GM19463 (cell line): ENCODE measurements around the gene CTDP1.
"Not testable (repeated sequence)": the region's sequence is repeated elsewhere in the genome, so short reads cannot be mapped to it uniquely, and the experiment has no call there.

Experiments used
- ATAC-seq: cut with Tn5 transposase; IDR thresholded peaks from one replicate; pipeline ENCODE4 v1.9.1; 2021; ENCODE audit warnings: mild to moderate bottlenecking, moderate library complexity; ENCODE audit not compliant: unreplicated experiment

The CTDP1 gene

DNA sequence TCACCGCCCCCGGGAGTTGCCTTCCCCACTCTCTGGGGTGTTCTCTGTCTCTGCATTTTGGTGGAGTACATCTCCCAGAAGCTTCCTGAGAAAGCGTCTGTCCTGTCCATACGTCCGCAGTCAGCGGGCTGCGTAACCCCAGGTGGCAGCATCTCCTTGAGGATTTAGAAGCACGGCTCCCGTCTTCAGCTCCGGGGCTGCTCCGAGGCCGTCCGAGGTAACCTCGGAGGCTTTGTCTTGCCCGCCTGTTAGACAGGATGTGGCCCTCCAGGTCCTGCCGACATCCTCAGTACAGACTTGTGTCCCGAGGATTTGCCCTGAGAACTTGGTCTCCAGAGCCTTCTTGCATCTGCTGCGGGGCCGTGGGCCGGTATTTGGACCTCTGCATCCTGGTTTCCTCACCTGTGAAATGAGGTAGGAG lies 58.4 kb downstream of the CTDP1 start:
- ATAC-seq = no peak

DNA sequence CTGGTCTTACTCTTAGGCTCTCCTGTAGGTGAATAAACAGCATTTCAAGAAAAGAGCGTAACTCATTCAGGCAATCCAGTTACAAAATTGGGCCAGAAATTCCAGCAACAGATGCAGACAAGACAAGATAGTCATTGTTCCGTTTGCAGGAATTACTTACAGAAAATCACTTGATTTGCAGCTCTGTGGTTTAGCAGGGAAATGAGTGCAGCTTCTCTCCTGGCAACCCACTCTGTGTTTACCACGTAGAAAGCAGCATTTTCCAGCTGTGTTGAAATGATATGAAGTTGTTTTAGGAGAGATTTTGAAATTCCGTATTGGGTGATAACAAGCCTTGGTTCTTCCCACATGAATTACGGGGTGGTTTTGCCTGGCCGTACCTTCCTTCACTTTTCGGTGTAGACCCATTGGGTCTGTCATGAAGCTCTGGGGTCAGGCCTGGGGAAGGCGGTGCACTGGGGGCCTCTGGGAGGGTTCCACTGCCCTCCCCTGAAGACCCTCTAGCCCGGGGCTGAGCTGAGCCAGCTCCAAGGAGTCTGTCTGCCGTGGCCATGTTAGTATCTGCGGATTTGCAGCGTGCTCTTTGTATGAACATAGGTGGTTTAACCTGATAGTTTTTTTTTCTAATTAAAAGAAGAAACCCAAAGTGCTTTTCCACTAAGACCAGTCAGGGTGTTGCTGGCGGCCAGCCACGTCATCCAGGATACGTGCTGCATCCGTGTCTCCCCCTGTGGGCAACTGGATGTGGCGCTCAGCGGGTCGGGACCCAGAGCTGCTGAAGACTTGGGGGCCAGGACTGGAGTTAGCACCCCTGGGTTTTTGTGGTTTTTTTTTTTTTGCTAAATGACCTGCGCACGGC lies 59.2 kb downstream of the CTDP1 start:
- ATAC-seq = no peak

DNA sequence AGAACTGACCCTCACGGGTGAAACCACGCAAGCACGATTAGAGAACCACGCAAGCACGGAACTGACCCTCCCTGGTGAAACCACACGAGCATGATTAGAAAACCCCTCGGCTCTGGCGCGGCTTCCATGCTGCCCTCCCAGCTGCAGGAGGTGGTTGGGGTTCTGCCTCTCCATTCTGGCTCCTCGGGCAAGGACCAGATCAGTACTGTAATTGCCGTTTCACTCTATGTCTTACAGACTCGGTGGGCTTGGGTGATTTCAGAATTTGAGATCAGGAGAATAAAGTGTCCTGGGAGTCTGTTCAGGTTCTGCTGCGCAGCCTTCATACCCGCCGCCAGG lies 59.8 kb downstream of the CTDP1 start:
- no peak for ATAC-seq

DNA sequence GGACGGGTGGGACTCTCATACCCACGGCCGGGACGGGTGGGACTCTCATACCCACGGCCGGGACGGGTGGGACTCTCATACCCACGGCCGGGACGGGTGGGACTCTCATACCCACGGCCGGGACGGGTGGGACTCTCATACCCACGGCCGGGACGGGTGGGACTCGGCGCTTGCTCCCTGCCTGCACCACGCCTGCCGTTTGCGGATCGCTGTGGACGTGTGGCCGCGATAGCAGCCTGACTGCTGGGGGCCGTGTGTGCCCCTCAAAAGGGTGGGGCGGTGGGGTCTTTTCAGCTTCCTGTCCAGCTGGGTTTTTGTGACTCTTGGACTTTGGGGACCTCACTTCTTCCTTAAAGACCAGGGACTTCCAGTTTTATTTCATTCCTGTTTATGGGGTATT lies 60.4 kb downstream of the CTDP1 start:
- ATAC-seq = not testable (repeated sequence)

DNA sequence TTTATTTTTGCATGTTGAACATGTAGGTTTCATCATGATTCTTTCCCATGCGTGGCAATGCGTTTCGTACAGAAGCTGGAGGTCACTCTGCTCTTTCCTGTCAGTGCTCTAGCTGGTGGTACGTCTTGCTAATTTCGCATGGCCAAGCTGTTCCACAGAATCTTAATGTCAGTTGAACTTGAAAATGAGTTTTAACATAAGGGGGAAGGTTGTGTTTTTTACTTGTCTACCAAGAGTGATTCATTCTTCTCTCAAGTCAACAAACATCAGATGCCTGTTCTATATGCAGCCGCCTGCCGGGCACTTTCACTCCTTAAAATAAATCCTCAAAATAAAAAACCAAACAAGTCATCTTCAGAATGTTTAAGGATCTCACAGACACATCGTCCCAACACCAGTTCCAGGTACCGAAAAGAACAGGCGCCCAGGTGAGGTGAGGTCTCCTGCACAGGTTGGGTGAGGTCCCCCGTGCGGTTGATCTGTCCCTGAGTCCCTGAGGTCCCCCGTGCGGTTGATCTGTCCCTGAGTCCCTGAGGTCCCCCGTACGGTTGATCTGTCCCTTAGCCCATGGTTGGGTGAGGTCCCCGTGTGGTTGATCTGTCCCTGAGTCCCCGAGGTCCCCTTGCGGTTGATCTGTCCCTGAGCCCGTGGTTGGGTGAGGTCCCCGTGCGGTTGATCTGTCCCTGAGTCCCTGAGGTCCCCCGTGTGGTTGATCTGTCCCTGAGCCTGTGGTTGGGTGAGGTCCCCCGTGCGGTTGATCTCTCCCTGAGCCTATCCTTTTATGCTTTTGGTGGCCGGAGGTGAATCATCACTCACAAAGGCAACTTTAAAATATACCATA lies 61.1 kb downstream of the CTDP1 start:
- ATAC-seq = no peak

DNA sequence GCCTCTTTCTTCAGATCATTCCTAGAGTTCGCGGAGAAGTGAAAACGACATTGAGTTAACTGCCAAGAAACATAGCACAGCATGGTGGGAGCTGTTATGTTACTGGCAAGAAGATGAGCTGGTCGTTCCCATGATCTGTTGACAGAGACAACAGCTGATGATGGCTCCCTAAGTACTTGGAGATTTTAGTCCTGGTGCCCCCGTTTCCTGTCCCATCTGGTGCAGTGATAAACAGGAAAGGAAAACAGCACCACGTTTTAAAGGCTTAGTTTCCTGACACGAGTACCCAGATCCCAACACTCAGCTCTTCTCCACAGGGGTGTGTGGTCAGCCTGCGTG lies 61.7 kb downstream of the CTDP1 start:
- no peak for ATAC-seq

DNA sequence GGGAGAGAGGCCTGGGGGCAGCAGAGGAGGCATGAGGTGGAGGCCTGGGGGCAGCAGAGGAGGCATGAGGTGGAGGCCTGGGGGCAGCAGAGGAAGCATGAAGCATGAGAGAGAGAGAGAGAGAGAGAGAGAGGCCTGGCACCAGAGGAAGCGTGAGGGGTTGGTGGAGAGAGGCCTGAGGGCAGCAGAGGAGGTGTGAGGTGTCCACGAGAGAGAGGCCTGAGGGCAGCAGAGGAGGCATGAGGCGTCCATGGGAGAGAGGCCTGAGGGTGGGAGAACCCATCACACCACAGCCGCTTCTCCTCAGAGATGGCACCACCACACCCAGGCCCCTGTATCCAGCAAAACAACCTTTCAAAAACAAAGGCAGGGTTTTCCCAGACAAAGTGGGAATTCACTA lies 62.5 kb downstream of the CTDP1 start:
- no peak for ATAC-seq

DNA sequence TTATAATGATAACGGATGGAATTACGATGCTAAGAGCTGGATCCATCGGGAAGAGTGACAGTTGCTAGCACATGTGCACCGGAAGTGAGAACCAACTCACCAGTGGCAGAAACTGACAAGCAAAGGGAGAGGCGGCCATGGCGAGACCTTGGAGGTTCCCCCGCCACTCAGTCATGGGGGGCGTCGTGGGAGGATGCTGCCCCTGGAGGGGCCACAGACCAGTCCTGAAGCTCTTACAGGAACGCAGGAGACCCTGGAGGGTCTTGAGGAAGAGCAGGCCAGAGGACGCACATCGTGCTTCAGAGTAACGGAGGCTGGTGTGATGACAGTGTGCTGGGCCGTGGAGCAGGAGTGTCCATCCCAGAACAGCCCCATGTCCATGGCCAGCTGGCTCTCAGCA lies 65.0 kb downstream of the CTDP1 start:
- ATAC-seq = no peak

DNA sequence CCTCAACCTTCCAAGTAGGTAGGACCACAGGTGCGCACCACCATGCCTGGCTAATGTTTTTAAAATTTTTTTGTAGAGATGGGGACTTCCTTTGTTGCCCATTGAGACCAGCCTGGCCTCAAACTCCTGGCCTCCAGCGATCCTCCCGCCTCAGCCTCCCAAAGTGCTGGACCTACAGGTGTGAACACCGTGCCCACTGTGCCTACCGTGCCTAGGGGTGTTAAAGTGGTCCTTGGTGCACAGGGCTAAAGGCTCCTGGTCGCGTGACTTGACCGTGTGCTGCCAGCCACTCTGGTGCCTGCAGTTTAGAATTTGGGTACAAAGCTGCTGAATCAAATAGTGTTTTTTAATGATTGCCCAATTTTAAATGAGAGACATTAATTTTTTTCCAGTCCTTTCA lies 67.1 kb downstream of the CTDP1 start:
- no peak for ATAC-seq

DNA sequence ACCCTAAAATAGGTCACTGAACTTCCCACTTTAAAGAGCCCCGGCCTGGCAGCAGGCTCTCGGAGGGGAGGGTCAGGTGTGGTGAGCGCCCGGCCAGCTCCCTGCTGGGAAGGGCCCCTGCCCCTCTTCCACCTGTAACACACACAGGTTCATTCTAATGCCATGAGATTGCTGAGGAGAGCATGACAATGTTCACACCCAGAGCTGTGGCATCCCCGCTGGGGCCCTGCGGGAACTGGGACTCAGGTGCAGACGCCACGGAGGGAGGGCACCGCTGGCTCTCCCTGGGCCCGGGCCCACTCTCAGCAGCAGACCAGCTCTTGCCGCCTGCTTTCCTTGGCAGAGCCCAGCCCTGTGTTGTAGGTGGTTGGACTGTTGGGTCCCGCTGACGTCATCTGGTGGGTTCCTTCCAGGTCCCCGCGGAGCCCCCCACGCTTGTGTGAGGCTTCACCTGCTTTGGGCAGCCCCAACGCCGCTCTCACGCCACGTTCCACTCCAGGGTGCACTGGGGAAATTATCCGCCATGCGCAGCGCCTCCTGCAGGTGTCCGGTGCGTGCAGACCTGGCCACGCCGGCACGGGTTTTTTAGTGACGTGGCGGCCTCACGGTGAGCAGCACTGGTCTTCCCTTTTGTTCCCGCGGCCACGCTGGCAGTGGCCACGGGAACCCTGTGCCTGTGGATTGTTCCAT lies 67.7 kb downstream of the CTDP1 start:
- ATAC-seq = no peak

DNA sequence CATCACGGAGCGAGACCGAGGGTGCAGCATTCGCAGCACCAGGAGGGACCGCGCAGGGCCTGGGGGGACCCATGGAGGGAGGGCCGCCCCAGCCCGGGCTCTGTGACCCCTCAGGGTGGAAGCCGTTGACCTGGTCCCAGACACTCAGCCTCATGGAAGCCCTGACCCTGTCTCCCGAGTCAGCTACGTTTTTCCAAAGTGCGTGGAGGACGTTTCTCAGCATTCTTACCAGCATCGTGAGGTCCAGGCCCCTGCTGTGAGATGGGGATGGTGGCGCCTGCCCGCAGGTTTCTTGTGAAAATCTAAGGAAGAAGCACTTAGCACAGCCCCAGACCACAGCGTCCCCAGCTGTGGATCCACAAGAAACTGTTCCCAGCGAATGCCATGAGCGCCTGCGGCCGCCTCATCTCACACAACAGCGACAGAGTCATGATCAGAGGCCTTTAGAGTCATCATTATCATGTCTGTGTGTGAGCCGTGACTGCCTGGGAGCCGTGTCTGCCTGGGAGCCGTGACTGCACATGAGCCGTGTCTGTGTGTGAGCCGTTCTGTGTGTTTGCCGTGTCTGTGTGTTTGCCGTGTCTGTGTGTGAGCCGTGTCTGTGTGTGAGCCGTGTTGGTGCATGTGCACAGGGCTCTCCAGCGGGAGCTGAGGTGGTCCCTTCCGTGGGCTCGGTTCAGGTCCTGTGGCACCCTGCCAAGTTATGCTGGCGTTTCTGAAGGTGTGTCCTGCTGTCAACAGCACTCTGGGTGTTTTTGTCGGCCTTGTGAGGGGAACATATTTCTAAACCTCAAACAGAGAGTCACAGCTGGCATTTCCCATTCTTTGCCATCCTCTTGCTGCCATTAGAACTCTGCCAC lies 68.9 kb downstream of the CTDP1 start:
- ATAC-seq = no peak

DNA sequence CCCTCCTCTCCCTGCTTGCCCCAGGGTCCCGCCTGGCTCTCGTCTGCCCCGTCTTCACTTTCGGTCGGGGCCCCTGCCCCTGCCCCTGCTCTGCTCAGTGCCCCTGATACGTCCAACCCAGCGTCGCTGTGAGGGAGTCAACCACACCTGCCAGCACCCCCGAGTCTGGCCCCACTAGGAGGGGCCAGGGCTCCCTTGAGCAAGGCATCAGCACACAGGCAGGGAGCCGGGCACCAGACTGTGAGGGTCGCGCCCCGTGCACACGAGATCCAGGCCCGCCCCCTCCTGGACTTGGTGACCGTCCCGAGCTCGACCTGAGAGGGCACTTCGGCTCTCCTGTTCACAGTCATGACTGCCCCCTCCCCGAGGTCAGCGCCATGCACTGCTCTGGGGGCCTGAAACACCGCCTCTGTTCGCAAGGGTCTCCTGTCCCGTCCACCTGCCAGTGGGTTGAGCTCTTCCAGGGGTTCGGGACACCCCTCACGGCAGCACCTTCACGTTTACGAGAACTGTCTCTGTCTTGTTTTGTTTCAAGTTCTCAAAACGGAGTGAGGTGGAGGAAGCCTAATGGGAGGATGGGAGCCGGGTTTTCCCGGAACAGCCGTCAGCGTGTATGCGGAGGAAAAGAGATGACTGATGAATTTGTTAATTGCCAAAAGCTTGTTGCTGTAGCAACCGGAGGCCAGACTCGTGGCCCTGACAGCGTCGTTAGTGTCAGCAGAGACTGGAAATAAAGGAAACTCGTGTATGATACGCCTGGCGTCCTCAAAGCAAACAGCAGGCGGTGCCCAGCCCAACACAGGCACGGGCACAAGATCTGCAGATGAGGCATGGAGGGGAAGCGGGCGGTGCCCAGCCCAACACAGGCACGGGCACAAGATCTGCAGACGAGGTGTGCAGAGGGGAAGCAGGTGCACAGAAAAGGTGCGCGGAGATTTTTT lies 69.9 kb downstream of the CTDP1 start:
- ATAC-seq = no peak

DNA sequence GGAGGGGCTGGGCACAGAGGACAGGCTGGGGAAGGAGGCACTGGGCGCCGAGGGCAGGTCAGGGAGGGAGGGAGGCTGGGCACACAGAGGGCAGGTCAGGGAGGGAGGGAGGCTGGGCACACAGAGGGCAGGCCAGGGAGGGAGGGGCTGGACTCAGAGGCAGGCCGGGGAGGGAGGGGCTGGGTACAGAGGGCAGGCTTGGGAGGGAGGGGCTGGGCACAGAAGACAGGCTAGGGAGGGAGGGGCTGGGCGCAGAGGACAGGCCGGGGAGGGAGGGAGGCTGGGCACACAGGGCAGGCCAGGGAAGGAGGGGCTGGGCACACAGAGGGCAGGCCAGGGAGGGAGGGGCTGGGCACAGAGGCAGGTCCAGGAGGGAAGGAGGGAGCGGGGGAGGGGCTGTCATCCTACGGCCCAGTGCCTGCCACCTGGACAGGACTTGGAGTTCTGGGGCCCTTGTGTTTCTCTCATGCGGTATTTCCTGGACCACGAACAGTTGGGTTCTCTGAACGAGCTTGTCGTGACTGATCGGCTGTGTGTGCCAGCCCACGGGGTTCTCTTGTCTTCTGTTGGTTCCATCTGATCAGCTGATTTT lies 71.5 kb downstream of the CTDP1 start:
- no peak for ATAC-seq

DNA sequence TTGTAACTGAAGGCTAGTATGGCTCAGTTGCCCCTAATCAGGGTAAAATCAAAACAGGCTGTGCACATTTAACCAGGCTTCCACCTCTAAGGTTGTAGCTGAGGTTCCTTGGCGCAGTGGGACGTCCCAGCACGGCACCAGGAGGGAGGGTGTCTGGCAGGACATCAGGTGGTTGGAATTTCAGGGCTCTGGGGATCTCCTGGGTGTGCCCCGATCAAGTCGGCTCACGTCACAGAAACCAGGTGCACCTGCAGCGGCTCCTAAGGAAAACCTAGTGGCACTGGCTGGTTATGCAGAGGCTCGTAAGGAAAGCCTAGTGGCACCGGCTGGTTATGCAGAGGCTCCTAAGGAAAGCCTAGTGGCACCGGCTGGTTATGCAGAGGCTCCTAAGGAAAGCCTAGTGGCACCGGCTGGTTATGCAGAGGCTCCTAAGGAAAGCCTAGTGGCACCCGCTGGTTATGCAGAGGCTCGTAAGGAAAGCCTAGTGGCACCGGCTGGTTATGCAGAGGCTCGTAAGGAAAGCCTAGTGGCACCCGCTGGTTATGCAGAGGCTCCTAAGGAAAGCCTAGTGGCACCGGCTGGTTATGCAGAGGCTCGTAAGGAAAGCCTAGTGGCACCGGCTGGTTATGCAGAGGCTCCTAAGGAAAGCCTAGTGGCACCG lies 72.4 kb downstream of the CTDP1 start:
- ATAC-seq = not testable (repeated sequence)

DNA sequence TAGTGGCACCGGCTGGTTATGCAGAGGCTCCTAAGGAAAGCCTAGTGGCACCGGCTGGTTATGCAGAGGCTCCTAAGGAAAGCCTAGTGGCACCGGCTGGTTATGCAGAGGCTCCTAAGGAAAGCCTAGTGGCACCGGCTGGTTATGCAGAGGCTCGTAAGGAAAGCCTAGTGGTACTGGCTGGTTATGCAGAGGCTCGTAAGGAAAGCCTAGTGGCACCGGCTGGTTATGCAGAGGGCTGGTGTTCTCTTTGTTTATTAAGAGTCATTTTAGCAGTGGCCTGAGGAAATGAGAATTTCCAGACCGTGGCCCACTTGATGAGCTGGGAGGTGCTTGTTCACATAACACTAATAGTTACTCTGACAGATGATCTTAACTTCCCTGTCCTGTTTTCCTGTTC lies 73.3 kb downstream of the CTDP1 start:
- not testable (repeated sequence) for ATAC-seq

DNA sequence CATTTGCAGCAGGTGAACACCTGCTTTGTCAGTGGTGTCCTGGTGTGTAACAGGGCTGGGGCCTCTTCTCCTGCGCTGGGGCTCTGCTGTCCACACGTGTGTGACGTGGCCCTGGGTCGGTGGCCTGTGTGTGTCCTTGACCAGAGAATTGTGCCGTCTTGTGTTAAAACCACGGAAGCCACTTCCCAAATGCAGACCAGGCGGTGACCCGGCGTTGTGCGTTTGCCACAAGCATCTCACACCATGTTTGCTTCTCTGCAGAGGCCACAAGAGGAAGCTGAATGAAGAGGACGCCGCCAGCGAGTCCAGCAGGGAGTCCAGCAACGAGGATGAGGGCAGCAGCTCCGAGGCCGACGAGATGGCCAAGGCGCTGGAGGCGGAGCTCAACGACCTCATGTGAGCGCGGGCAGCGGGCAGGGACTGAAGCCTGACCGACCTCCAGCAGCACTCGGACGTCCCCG lies 73.8 kb downstream of the CTDP1 start:
- no peak for ATAC-seq

DNA sequence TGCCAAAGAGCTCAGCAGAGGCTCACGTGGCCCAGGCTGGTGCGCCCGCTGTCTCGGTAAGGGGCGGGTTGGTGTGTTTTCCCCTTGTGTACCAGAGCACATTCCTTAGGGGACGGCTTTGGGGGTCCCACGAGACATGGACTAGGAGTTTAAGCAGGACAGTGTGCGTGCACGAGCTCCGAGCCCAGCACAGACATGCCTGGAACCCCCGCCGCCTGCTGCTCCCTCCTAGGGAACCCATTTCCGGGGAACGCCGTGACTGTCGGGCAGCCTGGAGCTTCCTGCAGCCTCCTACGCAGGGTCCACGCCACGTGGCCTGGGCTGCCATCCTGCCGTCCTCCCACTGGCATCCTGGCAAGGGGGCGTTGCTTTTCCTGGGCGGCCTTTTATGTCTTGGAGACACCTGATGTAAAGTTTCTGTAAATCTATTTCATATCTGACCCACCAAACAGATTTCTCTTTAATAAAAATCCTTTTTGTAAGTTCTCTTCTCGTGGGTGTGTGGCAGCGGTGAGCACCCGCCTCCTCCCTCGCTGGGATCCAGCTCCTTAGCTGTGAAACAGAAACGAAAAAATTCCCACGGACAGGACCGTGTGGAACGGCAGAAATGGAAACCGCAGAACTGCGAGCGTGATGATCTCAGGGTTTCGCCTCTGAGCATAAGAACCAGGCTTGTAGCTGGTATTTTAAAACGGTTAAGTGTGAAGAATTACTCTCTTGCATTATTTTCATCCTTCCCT lies 74.6 kb downstream of the CTDP1 start:
- no peak for ATAC-seq

DNA sequence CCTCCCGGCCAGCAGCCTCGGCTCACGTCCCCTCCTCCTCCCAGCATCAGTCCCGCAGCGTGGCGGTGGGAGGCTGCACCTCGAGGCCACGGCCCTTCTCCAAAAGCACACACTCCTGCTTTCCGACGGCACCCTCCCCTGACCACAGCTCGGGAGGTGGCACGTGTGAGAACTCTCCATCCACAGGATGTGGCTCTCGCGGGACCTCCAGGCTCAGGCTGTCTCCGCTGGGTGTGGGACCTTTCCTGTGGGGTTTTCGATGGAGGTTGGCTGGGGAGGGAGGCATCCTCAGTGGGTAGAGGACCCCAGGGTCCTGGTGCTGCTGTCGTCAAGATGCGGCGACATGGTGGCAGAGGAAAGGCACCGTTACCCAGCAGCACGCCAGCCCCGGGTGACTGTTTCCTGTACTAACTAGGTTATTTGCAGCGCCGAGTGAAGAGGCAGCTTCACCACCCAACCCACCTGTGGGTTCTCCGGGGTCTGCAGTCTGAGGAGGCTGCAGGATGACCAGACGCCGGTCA lies 75.3 kb downstream of the CTDP1 start:
- ATAC-seq = no peak
